Sigmoid colon (tissue), 7 donors: ENCODE results near the gene DGKK. TPM values are rescaled to one million over a fixed set of nuclear protein-coding genes. Genes with fewer than 3 reads are reported as not detected.

ENCODE experiments used
- DNase-seq: peaks from one replicate; pipeline ENCODE4 v3.0.0-alpha.2; 2019
- H3K27ac ChIP-seq, 4 donors: fragments of 200-600 bp; sonication (generic); one replicate each; pipeline ENCODE4 v1.5.1; 2016 to 2019; ENCODE audit warnings: mild to moderate bottlenecking in 1 of 4
- H3K27me3 ChIP-seq, 3 donors: fragments of 200-600 bp; sonication (generic); one replicate each; pipeline ENCODE4 v1.5.1; 2019; ENCODE audit warnings: mild to moderate bottlenecking in 1 of 3
- H3K36me3 ChIP-seq, 4 donors: fragments of 200-600 bp; sonication (generic); one replicate each; pipeline ENCODE4 v1.5.1; 2016 to 2019
- H3K4me1 ChIP-seq, 4 donors: fragments of 200-600 bp; sonication (generic); one replicate each; pipeline ENCODE4 v1.5.1; 2017 to 2019
- H3K4me3 ChIP-seq, 4 donors: fragments of 200-600 bp; sonication (generic); one replicate each; pipeline ENCODE4 v1.5.1; 2017 to 2019; ENCODE audit warnings: mild to moderate bottlenecking in 2 of 4, moderate library complexity in 1 of 4
- H3K9me3 ChIP-seq, 4 donors: fragments of 200-600 bp in 3 of 4; sonication (generic) in 3 of 4; one replicate each; pipeline versions ENCODE4 v1.5.1 to v1.6.1; 2013 to 2019
- CTCF ChIP-seq, 4 experiments: fragments of 450-650 bp in 3 of 4; fragments of 200-600 bp in 1 of 4; IDR thresholded peaks; one replicate each; pipeline ENCODE4 v1.5.1; 2016 to 2019; ENCODE audit warnings: antibody characterized with exemption in 4 of 4, mild to moderate bottlenecking in 3 of 4, moderate library complexity in 2 of 4
- EP300 ChIP-seq, 4 donors: sonication (generic); formaldehyde crosslinking; IDR thresholded peaks; one replicate each; pipeline ENCODE4 v1.6.1; 2017; ENCODE audit warnings: antibody characterized with exemption in 4 of 4
- POLR2A ChIP-seq, 2 donors: fragments of 450-650 bp; IDR thresholded peaks; one replicate each; pipeline ENCODE4 v1.6.1; 2016; ENCODE audit warnings: antibody characterized with exemption in 2 of 2, mild to moderate bottlenecking in 2 of 2, moderate library complexity in 2 of 2
- POLR2AphosphoS5 ChIP-seq, 4 donors: sonication (generic); formaldehyde crosslinking; IDR thresholded peaks; one replicate each; pipeline ENCODE4 v1.6.1; 2017; ENCODE audit warnings: antibody characterized with exemption in 4 of 4
- WGBS, 2 donors: extraction: QIAGEN DNeasy Blood & Tissue Kit; methylation state at CpG; one replicate each; pipeline ENCODE4 v1.1.7; 2013; 5-methylcytosine and 5-hydroxymethylcytosine counted together
- intact Hi-C: fragments of 100-400 bp; cut with DNase I; formaldehyde crosslinking; loops from one replicate; pipeline ENCODE4 v1.15.1; 2023
- polyA plus RNA-seq, 3 donors: library from polyadenylated mRNA; stranded (reverse); fragments of 200-250 nt; gene quantifications; one replicate each; pipeline ENCODE4 v1.2.3, GENCODE V29; 2013
- total RNA-seq, 4 donors: library from RNA; depleted of rRNA; stranded (reverse); fragments of >200 nt; gene quantifications; one replicate each; pipeline ENCODE4 v1.1.0, GENCODE V29; 2016
- donor health status: healthy with polysubstance abuse.
- donor health status: Bipolar disorder and iron deficiency.
- donor health status: healthy.

The DGKK gene
- total RNA-seq (not detected), polyA plus RNA-seq (under 1 TPM in 1 of 3 donors, not detected in 2; under 0.01 TPM)

GRCh38 chrX:50470103-50471031 lies at the start of gene DGKK:
DGKK (minus strand) TSS chrX:50470825; CDS start chrX:50470678, 147 bp downstream.
- H3K9me3 ChIP-seq = no peaks in the 10 kb centered on the region
- peaks cover 19 to 54% (median 19%) of the 10 kb centered on the region in 3 donors for H3K27me3 ChIP-seq
- intact Hi-C loops = no loop called here
- 3% methylated on average over 59 of the region's 59 CpGs for WGBS, 2 donors
- H3K36me3 ChIP-seq = no peaks in the 10 kb centered on the region
- no peak for DNase-seq
- H3K27ac ChIP-seq = no peak within 1 kb of the TSS
- H3K4me3 ChIP-seq = peak within 1 kb of the TSS in 2 of 4 donors; percentile 12 to 24
- H3K4me1 ChIP-seq = peaks cover 0 to 15% (median 3%) of the 10 kb centered on the region in 4 donors
- TF ChIP-seq POLR2AphosphoS5 (IDR thresholded peaks at IDR 0.05) = no peak
- no peak for TF ChIP-seq EP300 (IDR thresholded peaks at IDR 0.05)

GRCh38 chrX:50514811-50515210 lies 44.2 kb upstream of the DGKK start:
- Histone ChIP-seq H3K27me3 (no peaks in the 10 kb centered on the region), H3K36me3 (no peaks in the 10 kb centered on the region), H3K4me3 (no peak overlapping the region), H3K4me1 (no peaks in the 10 kb centered on the region), H3K27ac (no peak overlapping the region), H3K9me3 (no peaks in the 10 kb centered on the region)
- intact Hi-C loops = no loop called here
- TF ChIP-seq EP300 (IDR thresholded peaks at IDR 0.05) (no peak), POLR2AphosphoS5 (IDR thresholded peaks at IDR 0.05) (no peak), POLR2A (IDR thresholded peaks at IDR 0.05) (no peak)
- WGBS, 2 donors = 89 to 92% methylated on average over 7 of the region's 7 CpGs
- no peak for DNase-seq

GRCh38 chrX:50497114-50497513 lies 26.5 kb upstream of the DGKK start:
- Histone ChIP-seq H3K4me3 (no peak overlapping the region), H3K36me3 (no peaks in the 10 kb centered on the region), H3K4me1 (no peaks in the 10 kb centered on the region), H3K27me3 (no peaks in the 10 kb centered on the region), H3K27ac (no peak overlapping the region), H3K9me3 (no peaks in the 10 kb centered on the region)
- TF ChIP-seq POLR2A (IDR thresholded peaks at IDR 0.05) (no peak), CTCF (IDR thresholded peaks at IDR 0.05) (no peak), EP300 (IDR thresholded peaks at IDR 0.05) (no peak), POLR2AphosphoS5 (IDR thresholded peaks at IDR 0.05) (no peak)
- intact Hi-C loops = no loop called here
- WGBS, 2 donors = 71 to 83% methylated on average over 3 of the region's 3 CpGs
- DNase-seq = no peak

GRCh38 chrX:50495616-50496015 lies 25.0 kb upstream of the DGKK start:
- no peak for TF ChIP-seq POLR2A (IDR thresholded peaks at IDR 0.05)
- no peak for TF ChIP-seq POLR2AphosphoS5 (IDR thresholded peaks at IDR 0.05)
- TF ChIP-seq CTCF (IDR thresholded peaks at IDR 0.05) = no peak
- TF ChIP-seq EP300 (IDR thresholded peaks at IDR 0.05) = no peak
- Histone ChIP-seq H3K4me1 (no peaks in the 10 kb centered on the region), H3K36me3 (no peaks in the 10 kb centered on the region), H3K27me3 (no peaks in the 10 kb centered on the region), H3K4me3 (no peak overlapping the region), H3K27ac (no peak overlapping the region), H3K9me3 (no peaks in the 10 kb centered on the region)
- WGBS, 2 donors = 82 to 86% methylated on average over 1 of the region's 1 CpG
- DNase-seq = no peak
- intact Hi-C loops = no loop called here

GRCh38 chrX:50492720-50493119 lies 22.1 kb upstream of the DGKK start:
- Histone ChIP-seq H3K27me3 (no peaks in the 10 kb centered on the region), H3K4me1 (no peaks in the 10 kb centered on the region), H3K36me3 (no peaks in the 10 kb centered on the region), H3K27ac (no peak overlapping the region), H3K4me3 (no peak overlapping the region), H3K9me3 (no peaks in the 10 kb centered on the region)
- intact Hi-C loops = no loop called here
- 85 to 90% methylated on average over 2 of the region's 2 CpGs for WGBS, 2 donors
- TF ChIP-seq CTCF (IDR thresholded peaks at IDR 0.05) (no peak), EP300 (IDR thresholded peaks at IDR 0.05) (no peak), POLR2AphosphoS5 (IDR thresholded peaks at IDR 0.05) (no peak), POLR2A (IDR thresholded peaks at IDR 0.05) (no peak)
- no peak for DNase-seq
